Panc1 (cell line): ENCODE measurements around the gene PHKB. TPM values are rescaled to one million over a fixed set of nuclear protein-coding genes. Genes with fewer than 3 reads are reported as not detected.

Source experiments
- ATAC-seq: fragments of 200-7000 bp; cut with Tn5 transposase; 2 replicates; pipeline ENCODE4 v1.9.1; 2020; ENCODE audit warnings: mild to moderate bottlenecking, moderate library complexity
- BruUV-seq: library from RNA; stranded (reverse); fragments of 400-500 nt; replicated peaks from 2 replicates; lab custom pipeline; 2021; lab: Mats Ljungman, UMichigan
- CTCF ChIA-PET: fragments of 300-600 bp; sonication (Branson Sonifier 250); formaldehyde crosslinking; loops from one replicate; lab custom pipeline; 2022; ENCODE audit warnings: antibody characterized with exemption; lab: Charles Lee
- POLR2A ChIA-PET: fragments of 300-600 bp; sonication (Branson Sonifier 250); formaldehyde crosslinking; loops from one replicate; lab custom pipeline; 2022; ENCODE audit warnings: antibody characterized with exemption; lab: Charles Lee
- DNase-seq: peaks from one replicate; pipeline ENCODE4 v3.0.0-alpha.2; 2010; ENCODE audit warnings: low read depth, low spot score
- H3K27ac ChIP-seq: 2 replicates; pipeline ENCODE4 v1.5.1; 2011; ENCODE audit warnings: mild to moderate bottlenecking, low read length, inconsistent platforms
- H3K27me3 ChIP-seq: fragments of 200-500 bp; sonication (Bioruptor generic); 2 replicates; pipeline ENCODE4 v1.6.0; 2014; ENCODE audit warnings: low read length, inconsistent platforms; ENCODE audit not compliant: control insufficient read depth, insufficient read depth
- H3K36me3 ChIP-seq: fragments of 200-500 bp; sonication (Bioruptor generic); 2 replicates; pipeline ENCODE4 v1.5.1; 2014; ENCODE audit warnings: inconsistent platforms, mild to moderate bottlenecking, low read length, moderate library complexity; ENCODE audit not compliant: control insufficient read depth, insufficient read depth
- H3K4me1 ChIP-seq: 2 replicates; pipeline ENCODE4 v1.5.1; 2011; ENCODE audit warnings: inconsistent platforms, mild to moderate bottlenecking, low read length, moderate library complexity; ENCODE audit not compliant: control insufficient read depth, insufficient read depth
- H3K4me3 ChIP-seq, 2 experiments: 2 replicates each; pipeline ENCODE4 v1.5.1; 2011 to 2012; ENCODE audit warnings: low read depth in 2 of 2, low read length in 2 of 2, mild to moderate bottlenecking in 2 of 2, inconsistent platforms in 1 of 2, moderate library complexity in 1 of 2
- H3K9me3 ChIP-seq: fragments of 200-500 bp; sonication (Bioruptor generic); 2 replicates; pipeline ENCODE4 v1.5.1; 2014; ENCODE audit warnings: low read depth, mild to moderate bottlenecking, inconsistent platforms, low read length, moderate library complexity; ENCODE audit not compliant: control insufficient read depth, insufficient read depth
- POLR2AphosphoS5 ChIP-seq: IDR thresholded peaks from 2 replicates; pipeline ENCODE4 v1.6.1; 2012; ENCODE audit warnings: mild to moderate bottlenecking, low read depth, low read length, moderate library complexity
- SIN3A ChIP-seq: IDR thresholded peaks from 2 replicates; pipeline ENCODE4 v1.6.1; 2012; ENCODE audit warnings: low read depth, mild to moderate bottlenecking, low read length, moderate library complexity, borderline replicate concordance; ENCODE audit not compliant: insufficient read depth
- TCF7L2 ChIP-seq: IDR thresholded peaks from 2 replicates; pipeline ENCODE4 v1.6.1; 2011; ENCODE audit warnings: mild to moderate bottlenecking, low read depth, low read length, inconsistent platforms
- in situ Hi-C: cut with HindIII; loops from 2 replicates; pipeline ENCODE4 v1.10.0; 2016; ENCODE audit warnings: low sequenced_read_pairs, low pct_unique_long_range_greater_than_20kb
- intact Hi-C: fragments of 100-400 bp; cut with micrococcal nuclease; formaldehyde crosslinking; loops from one replicate; pipeline ENCODE4 v1.10.0; 2022; ENCODE audit not compliant: unreplicated experiment
- total RNA-seq: library from RNA; stranded (reverse); gene quantifications from one replicate; pipeline ENCODE4 v1.2.1, GENCODE V29; 2021; ENCODE audit not compliant: unreplicated experiment
- TF ChIP-seq, protein P1 (sequence below), 2 experiments: IDR thresholded peaks; 2 replicates each; pipeline ENCODE4 v1.6.1; 2011 to 2012; ENCODE audit warnings: low read depth in 2 of 2, control low read depth in 1 of 2, low read length in 1 of 2, mild to moderate bottlenecking in 1 of 2, moderate library complexity in 1 of 2; ENCODE audit not compliant: insufficient read depth in 1 of 2
- TF ChIP-seq, protein P2 (sequence below): fragments of 450-650 bp; IDR thresholded peaks from 2 replicates; pipeline ENCODE4 v1.5.1; 2017; ENCODE audit warnings: mild to moderate bottlenecking

The PHKB gene
- total RNA-seq, 1 experiment from 2014 or later: 29.5 TPM

DNA sequence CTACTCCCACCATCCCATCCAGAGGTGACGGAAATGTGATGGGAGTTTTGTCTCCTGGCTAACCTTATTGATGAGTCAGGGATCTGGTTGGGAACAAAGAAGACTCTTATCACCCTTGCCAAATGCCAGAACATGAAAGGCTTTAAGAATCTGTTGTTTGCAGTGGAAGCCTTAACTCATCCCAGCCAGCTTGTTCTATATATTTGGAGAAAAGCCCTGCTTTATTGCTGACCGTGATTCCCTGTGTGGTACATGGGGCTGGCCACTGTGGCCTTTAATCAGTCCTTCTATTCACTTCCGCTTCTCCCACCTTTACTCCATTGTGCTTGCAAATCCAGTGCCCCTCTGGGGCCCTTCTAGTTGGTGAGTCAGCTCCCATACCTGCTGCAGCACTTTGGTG lies 156.6 kb downstream of the PHKB start:
- no TSS peak for BruUV-seq
- Histone ChIP-seq H3K9me3 (no peaks in the 10 kb centered on the region), H3K27ac (no peak overlapping the region), H3K36me3 (no peaks in the 10 kb centered on the region), H3K4me3 (no peak overlapping the region), H3K4me1 (no peaks in the 10 kb centered on the region), H3K27me3 (no peaks in the 10 kb centered on the region)
- CTCF ChIA-PET: no interaction called here
- DNase-seq: no peak
- intact Hi-C loops (no loop called here), in situ Hi-C loops (no loop called here)
- POLR2A ChIA-PET: no interaction called here
- ATAC-seq: no peak
- no peak for TF ChIP-seq POLR2AphosphoS5
- TF ChIP-seq TCF7L2: no peak
- TF ChIP-seq, protein P1, sequence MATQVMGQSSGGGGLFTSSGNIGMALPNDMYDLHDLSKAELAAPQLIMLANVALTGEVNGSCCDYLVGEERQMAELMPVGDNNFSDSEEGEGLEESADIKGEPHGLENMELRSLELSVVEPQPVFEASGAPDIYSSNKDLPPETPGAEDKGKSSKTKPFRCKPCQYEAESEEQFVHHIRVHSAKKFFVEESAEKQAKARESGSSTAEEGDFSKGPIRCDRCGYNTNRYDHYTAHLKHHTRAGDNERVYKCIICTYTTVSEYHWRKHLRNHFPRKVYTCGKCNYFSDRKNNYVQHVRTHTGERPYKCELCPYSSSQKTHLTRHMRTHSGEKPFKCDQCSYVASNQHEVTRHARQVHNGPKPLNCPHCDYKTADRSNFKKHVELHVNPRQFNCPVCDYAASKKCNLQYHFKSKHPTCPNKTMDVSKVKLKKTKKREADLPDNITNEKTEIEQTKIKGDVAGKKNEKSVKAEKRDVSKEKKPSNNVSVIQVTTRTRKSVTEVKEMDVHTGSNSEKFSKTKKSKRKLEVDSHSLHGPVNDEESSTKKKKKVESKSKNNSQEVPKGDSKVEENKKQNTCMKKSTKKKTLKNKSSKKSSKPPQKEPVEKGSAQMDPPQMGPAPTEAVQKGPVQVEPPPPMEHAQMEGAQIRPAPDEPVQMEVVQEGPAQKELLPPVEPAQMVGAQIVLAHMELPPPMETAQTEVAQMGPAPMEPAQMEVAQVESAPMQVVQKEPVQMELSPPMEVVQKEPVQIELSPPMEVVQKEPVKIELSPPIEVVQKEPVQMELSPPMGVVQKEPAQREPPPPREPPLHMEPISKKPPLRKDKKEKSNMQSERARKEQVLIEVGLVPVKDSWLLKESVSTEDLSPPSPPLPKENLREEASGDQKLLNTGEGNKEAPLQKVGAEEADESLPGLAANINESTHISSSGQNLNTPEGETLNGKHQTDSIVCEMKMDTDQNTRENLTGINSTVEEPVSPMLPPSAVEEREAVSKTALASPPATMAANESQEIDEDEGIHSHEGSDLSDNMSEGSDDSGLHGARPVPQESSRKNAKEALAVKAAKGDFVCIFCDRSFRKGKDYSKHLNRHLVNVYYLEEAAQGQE (IDR thresholded peaks at IDR 0.05; ENCODE audit: insufficient read depth in 1 of 2, low read depth in 2 of 2, low read length in 1 of 2): no peak
- TF ChIP-seq, protein P2, sequence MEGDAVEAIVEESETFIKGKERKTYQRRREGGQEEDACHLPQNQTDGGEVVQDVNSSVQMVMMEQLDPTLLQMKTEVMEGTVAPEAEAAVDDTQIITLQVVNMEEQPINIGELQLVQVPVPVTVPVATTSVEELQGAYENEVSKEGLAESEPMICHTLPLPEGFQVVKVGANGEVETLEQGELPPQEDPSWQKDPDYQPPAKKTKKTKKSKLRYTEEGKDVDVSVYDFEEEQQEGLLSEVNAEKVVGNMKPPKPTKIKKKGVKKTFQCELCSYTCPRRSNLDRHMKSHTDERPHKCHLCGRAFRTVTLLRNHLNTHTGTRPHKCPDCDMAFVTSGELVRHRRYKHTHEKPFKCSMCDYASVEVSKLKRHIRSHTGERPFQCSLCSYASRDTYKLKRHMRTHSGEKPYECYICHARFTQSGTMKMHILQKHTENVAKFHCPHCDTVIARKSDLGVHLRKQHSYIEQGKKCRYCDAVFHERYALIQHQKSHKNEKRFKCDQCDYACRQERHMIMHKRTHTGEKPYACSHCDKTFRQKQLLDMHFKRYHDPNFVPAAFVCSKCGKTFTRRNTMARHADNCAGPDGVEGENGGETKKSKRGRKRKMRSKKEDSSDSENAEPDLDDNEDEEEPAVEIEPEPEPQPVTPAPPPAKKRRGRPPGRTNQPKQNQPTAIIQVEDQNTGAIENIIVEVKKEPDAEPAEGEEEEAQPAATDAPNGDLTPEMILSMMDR: no peak
- no peak for TF ChIP-seq SIN3A

DNA sequence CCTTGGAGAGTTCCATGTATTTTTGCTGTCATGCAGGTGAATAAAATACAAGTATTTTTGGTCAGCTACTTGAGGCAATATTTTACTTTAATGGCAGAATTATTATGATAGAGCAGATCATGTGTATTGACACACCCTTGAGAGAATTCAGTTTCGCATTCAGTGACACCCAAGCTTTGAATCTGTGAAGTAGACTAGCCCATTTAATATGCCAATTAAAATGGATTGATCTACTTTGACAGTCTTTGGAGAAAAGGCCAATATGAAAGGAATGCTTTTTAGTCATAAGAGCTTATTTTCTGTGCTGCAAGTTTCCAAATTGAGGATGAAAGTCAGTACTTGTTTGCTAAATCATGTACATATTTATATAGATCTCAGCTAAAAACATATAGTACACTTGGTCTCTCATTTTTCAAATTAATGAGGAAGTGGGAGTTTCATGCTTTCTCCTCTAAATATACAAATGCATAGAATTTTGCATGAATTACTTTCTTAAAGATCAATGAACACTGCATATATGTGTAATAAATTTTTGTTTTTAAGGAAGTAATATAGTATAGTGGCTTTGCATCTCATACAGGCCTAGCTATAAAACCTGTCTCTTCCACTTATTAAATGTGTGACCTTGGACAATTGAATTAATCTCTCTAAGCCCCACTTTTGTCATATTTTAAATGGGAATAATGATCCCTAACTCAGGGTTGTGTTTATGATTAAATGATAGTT lies 161.5 kb downstream of the PHKB start:
- no peaks in the 10 kb centered on the region for H3K9me3 ChIP-seq
- no peaks in the 10 kb centered on the region for H3K4me1 ChIP-seq
- no peak overlapping the region for H3K27ac ChIP-seq
- in situ Hi-C loops (no loop called here), intact Hi-C loops (no loop called here)
- ATAC-seq (no peak), DNase-seq (no peak)
- no peaks in the 10 kb centered on the region for H3K36me3 ChIP-seq
- BruUV-seq: no TSS peak
- ChIA-PET CTCF (interaction anchor here (0.6 kb wide), 1 partner anchor 479 kb away, joined by 6 read pairs; the partner anchor contains the start of gene NETO2), POLR2A (no interaction called here)
- TF ChIP-seq, protein P1 (IDR thresholded peaks at IDR 0.05; ENCODE audit: insufficient read depth in 1 of 2, low read depth in 2 of 2, low read length in 1 of 2): no peak
- TF ChIP-seq TCF7L2 (no peak), POLR2AphosphoS5 (no peak), SIN3A (no peak)
- TF ChIP-seq, protein P2: no peak
- H3K4me3 ChIP-seq: no peak overlapping the region
- H3K27me3 ChIP-seq: no peaks in the 10 kb centered on the region
